H9 (cell line): ENCODE data around the gene ZNF503. TPM values are rescaled to one million over a fixed set of nuclear protein-coding genes. Genes with fewer than 3 reads are reported as not detected.

Source experiments
- DNase-seq: peaks from one replicate; pipeline ENCODE4 v3.0.0-alpha.2; 2017
- H2AFZ ChIP-seq: one replicate; pipeline ENCODE4 v1.6.1; 2013; ENCODE audit warnings: mild to moderate bottlenecking, low read length, control low read depth, moderate library complexity
- H2AK5ac ChIP-seq: 2 replicates; pipeline ENCODE4 v1.6.1; 2013; ENCODE audit warnings: low read length, control low read depth, mixed read lengths; ENCODE audit not compliant: insufficient read length
- H2BK120ac ChIP-seq: one replicate; pipeline ENCODE4 v1.6.1; 2013; ENCODE audit warnings: low read depth, mild to moderate bottlenecking, low read length, control low read depth, inconsistent platforms; ENCODE audit not compliant: poor library complexity, severe bottlenecking
- H2BK12ac ChIP-seq: 2 replicates; pipeline ENCODE4 v1.6.1; 2013; ENCODE audit warnings: low read length, control low read depth, mixed read lengths, low read depth; ENCODE audit not compliant: insufficient read length
- H2BK15ac ChIP-seq: 2 replicates; pipeline ENCODE4 v1.6.1; 2013; ENCODE audit warnings: low read depth, low read length, control low read depth
- H2BK20ac ChIP-seq: one replicate; pipeline ENCODE4 v1.6.1; 2013; ENCODE audit warnings: low read depth, mild to moderate bottlenecking, low read length, control low read depth, inconsistent platforms; ENCODE audit not compliant: poor library complexity, severe bottlenecking
- H2BK5ac ChIP-seq: 2 replicates; pipeline ENCODE4 v1.6.1; 2013; ENCODE audit warnings: low read length, control low read depth, mixed read lengths; ENCODE audit not compliant: insufficient read length
- H3K14ac ChIP-seq: 2 replicates; pipeline ENCODE4 v1.6.1; 2013; ENCODE audit warnings: low read length, control low read depth; ENCODE audit not compliant: insufficient read depth
- H3K18ac ChIP-seq: 2 replicates; pipeline ENCODE4 v1.6.1; 2013; ENCODE audit warnings: low read depth, mild to moderate bottlenecking, mixed read lengths, low read length, control low read depth; ENCODE audit not compliant: insufficient read length
- H3K23ac ChIP-seq: 2 replicates; pipeline ENCODE4 v1.6.1; 2013; ENCODE audit warnings: low read length, control low read depth, mixed read lengths, low read depth; ENCODE audit not compliant: insufficient read length
- H3K23me2 ChIP-seq: 2 replicates; pipeline ENCODE4 v1.6.1; 2013; ENCODE audit warnings: low read depth, mild to moderate bottlenecking, mixed read lengths, low read length, control low read depth; ENCODE audit not compliant: insufficient read length, poor library complexity, severe bottlenecking
- H3K27ac ChIP-seq: 2 replicates; pipeline ENCODE4 v1.5.1; 2013; ENCODE audit warnings: low read length, control low read depth, mixed read lengths, low read depth; ENCODE audit not compliant: insufficient read length
- H3K27me3 ChIP-seq: 2 replicates; pipeline ENCODE4 v1.6.1; 2013; ENCODE audit warnings: low read length, control low read depth, inconsistent platforms; ENCODE audit not compliant: insufficient read depth
- H3K4ac ChIP-seq: 2 replicates; pipeline ENCODE4 v1.6.1; 2013; ENCODE audit warnings: low read depth, mild to moderate bottlenecking, control low read depth, inconsistent platforms, low read length, moderate library complexity
- H3K4me1 ChIP-seq: 2 replicates; pipeline ENCODE4 v1.6.1; 2013; ENCODE audit warnings: low read length, control low read depth, inconsistent platforms; ENCODE audit not compliant: insufficient read depth
- H3K4me2 ChIP-seq: 2 replicates; pipeline ENCODE4 v1.6.1; 2013; ENCODE audit warnings: low read length, control low read depth, mixed read lengths; ENCODE audit not compliant: insufficient read length, insufficient read depth
- H3K56ac ChIP-seq: 2 replicates; pipeline ENCODE4 v1.6.1; 2013; ENCODE audit warnings: low read depth, mild to moderate bottlenecking, mixed read lengths, low read length, control low read depth; ENCODE audit not compliant: insufficient read length
- H3K79me1 ChIP-seq: 2 replicates; pipeline ENCODE4 v1.6.1; 2013; ENCODE audit warnings: low read depth, mild to moderate bottlenecking, moderate library complexity, low read length, control low read depth, inconsistent platforms; ENCODE audit not compliant: insufficient read depth, poor library complexity, severe bottlenecking
- H3K79me2 ChIP-seq: 2 replicates; pipeline ENCODE4 v1.6.1; 2013; ENCODE audit warnings: low read length, control low read depth, inconsistent platforms; ENCODE audit not compliant: insufficient read depth
- H3K9ac ChIP-seq: 2 replicates; pipeline ENCODE4 v1.6.1; 2013; ENCODE audit warnings: low read length, control low read depth, mixed read lengths; ENCODE audit not compliant: insufficient read length; ENCODE audit errors: extremely low read depth
- H3K9me3 ChIP-seq: one replicate; pipeline ENCODE4 v1.6.1; 2013; ENCODE audit warnings: low read depth, low read length, inconsistent platforms; ENCODE audit not compliant: control insufficient read depth
- H3T11ph ChIP-seq: one replicate; pipeline ENCODE4 v1.6.1; 2013; ENCODE audit warnings: mild to moderate bottlenecking, low read length, control low read depth, inconsistent platforms
- H4K20me1 ChIP-seq: one replicate; pipeline ENCODE4 v1.6.1; 2013; ENCODE audit not compliant: control insufficient read depth, insufficient read length, insufficient read depth
- H4K5ac ChIP-seq: 2 replicates; pipeline ENCODE4 v1.6.1; 2013; ENCODE audit warnings: low read depth, mild to moderate bottlenecking, mixed read lengths, low read length, control low read depth; ENCODE audit not compliant: insufficient read length
- H4K8ac ChIP-seq: replicated peaks from 2 replicates; pipeline ENCODE4 v1.6.1; 2013; ENCODE audit warnings: low read length, control low read depth, mixed read lengths, low read depth; ENCODE audit not compliant: insufficient read length
- H4K91ac ChIP-seq: 2 replicates; pipeline ENCODE4 v1.6.1; 2013; ENCODE audit warnings: low read depth, mild to moderate bottlenecking, moderate library complexity, mixed read lengths, low read length, control low read depth; ENCODE audit not compliant: insufficient read length
- H3K27ac Mint-ChIP-seq, 3 experiments: 2 replicates in 2 of 3; 3 replicates in 1 of 3; pipeline ENCODE4 v1.8.0; 2020 to 2021; ENCODE audit warnings: mixed read lengths in 3 of 3, mild to moderate bottlenecking in 1 of 3, moderate library complexity in 1 of 3
- H3K27me3 Mint-ChIP-seq: 2 replicates; pipeline ENCODE4 v1.8.0; 2021; ENCODE audit warnings: low read depth, mild to moderate bottlenecking, moderate library complexity, mixed read lengths
- H3K36me3 Mint-ChIP-seq, 3 experiments: 2 replicates in 2 of 3; 3 replicates in 1 of 3; pipeline ENCODE4 v1.8.0; 2020 to 2021; ENCODE audit warnings: low read depth in 3 of 3, mixed read lengths in 3 of 3; ENCODE audit not compliant: insufficient read depth in 1 of 3
- H3K4me1 Mint-ChIP-seq, 2 experiments: 2 replicates each; pipeline ENCODE4 v1.8.0; 2020; ENCODE audit warnings: mixed read lengths in 2 of 2
- H3K4me3 Mint-ChIP-seq, 2 experiments: 2 replicates in 1 of 2; 3 replicates in 1 of 2; pipeline ENCODE4 v1.8.0; 2020 to 2021; ENCODE audit warnings: mild to moderate bottlenecking in 2 of 2, mixed read lengths in 2 of 2, moderate library complexity in 1 of 2
- H3K9me3 Mint-ChIP-seq, 2 experiments: 2 replicates in 1 of 2; 3 replicates in 1 of 2; pipeline ENCODE4 v1.8.0; 2020; ENCODE audit warnings: mild to moderate bottlenecking in 2 of 2, mixed read lengths in 2 of 2, moderate library complexity in 1 of 2
- CTCF ChIP-seq: fragments of 200-600 bp; sonication (generic); conservative IDR thresholded peaks from 3 replicates; pipeline ENCODE4 v1.8.0; 2021; ENCODE audit warnings: antibody characterized with exemption, mild to moderate bottlenecking
- WGBS: extraction: QIAGEN DNeasy Blood & Tissue Kit; methylation state at CpG from one replicate; pipeline ENCODE4 v1.1.7; 2013; ENCODE audit warnings: missing lambda C conversion rate, low lambda C conversion rate, mixed read lengths; ENCODE audit not compliant: insufficient read length; ENCODE audit errors: extremely low coverage; 5-methylcytosine and 5-hydroxymethylcytosine counted together
- total RNA-seq: library from RNA; stranded (reverse); gene quantifications from 2 replicates; pipeline ENCODE4 v1.2.1, GENCODE V29; 2021

Gene ZNF503
- total RNA-seq, 1 experiment from 2014 or later = 0.09 TPM

GRCh38 chr10:75352650-75353049, 48.9 kb downstream of the ZNF503 start:
- Histone ChIP-seq H3K56ac (no peak overlapping the region), H3K4me1 (no peaks in the 10 kb centered on the region), H3K4ac (no peak overlapping the region), H4K20me1 (no peaks in the 10 kb centered on the region), H3K23me2 (no peaks in the 10 kb centered on the region), H2BK120ac (no peak overlapping the region), H3K79me1 (no peaks in the 10 kb centered on the region), H3K79me2 (no peaks in the 10 kb centered on the region), H3K27ac (no peak overlapping the region), H3K18ac (no peak overlapping the region), H4K91ac (no peak overlapping the region), H3K4me2 (no peak overlapping the region), H3T11ph (no peak overlapping the region), H2BK15ac (no peak overlapping the region), H3K9ac (no peak overlapping the region), H3K27me3 (no peaks in the 10 kb centered on the region), H4K8ac (no peak overlapping the region), H3K23ac (no peak overlapping the region), H2BK20ac (no peak overlapping the region), H4K5ac (no peak overlapping the region), H3K14ac (no peak overlapping the region), H3K9me3 (no peaks in the 10 kb centered on the region), H2BK12ac (no peak overlapping the region), H2BK5ac (no peak overlapping the region), H2AFZ (no peak overlapping the region), H2AK5ac (no peak overlapping the region)
- H3K36me3 Mint-ChIP-seq = no peaks in the 10 kb centered on the region
- 0 out of 4 replicates have a peak, but pooled peaks cover 0 to 2% of the 10 kb centered on the region in 2 experiments for H3K4me1 Mint-ChIP-seq
- no peaks in the 10 kb centered on the region; a peak in 1 of 5 replicates for H3K9me3 Mint-ChIP-seq
- DNase-seq = no peak
- no peak overlapping the region; a peak in 1 of 7 replicates for H3K27ac Mint-ChIP-seq
- no CpG with 5 or more reads among the region's 5 CpGs for WGBS
- H3K4me3 Mint-ChIP-seq = no peak overlapping the region
- H3K27me3 Mint-ChIP-seq = peaks cover 7% of the 10 kb centered on the region
- no peak for TF ChIP-seq CTCF
